Measurements from ENCODE around the gene GRAMD4. TPM values are rescaled to one million over a fixed set of nuclear protein-coding genes. Genes with fewer than 3 reads are reported as not detected.

Gene GRAMD4
- total RNA-seq, 1 donor from 2014 or later = 85.7 TPM

DNA sequence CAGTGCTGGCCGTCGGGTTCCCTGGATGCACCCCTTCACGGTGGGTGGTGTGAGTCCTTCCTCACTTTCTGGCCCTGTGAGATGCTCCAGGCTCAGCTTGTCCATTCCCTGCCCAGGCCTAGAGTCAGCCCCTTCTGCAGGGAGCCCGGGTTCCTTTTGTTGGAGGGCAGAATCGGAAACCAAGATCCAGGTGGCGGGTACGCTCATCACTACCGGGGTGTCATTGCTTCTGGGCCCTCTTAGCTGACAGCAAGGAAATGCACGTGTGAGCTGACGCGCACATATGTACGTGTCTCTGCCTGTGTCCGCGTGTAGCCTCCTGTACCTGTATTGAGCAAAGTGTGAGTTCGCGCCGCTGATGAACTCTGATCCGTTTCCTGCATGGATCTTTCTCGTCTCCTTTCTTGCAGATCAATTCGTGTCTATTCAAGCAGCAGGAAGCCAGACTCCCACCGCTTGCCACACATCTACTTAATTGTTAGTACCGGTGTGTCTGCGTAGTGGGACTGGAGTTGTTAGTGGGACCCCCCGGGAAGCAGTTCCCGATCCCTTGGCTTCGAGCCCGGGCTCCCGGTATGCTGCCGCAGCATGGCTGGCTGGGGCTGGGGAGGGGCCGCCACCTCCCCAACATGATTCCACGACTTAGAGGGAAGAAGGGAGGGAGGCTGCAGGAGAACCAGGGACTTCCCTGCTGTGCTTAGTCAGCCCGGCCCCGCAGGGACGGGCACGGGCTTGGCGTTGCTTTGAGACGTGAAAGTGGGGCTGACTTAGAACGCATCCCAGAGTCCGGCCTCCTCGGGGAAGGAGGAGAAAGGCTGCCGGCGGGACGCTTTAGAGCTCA is 35.9 kb upstream of the GRAMD4 start:
- DNase-seq = no peak
- Mint-ChIP-seq H3K9me3 (ENCODE audit: unreplicated experiment) (peaks cover 10% of the 10 kb centered on the region), H3K36me3 (ENCODE audit: unreplicated experiment) (no peaks in the 10 kb centered on the region), H3K4me1 (ENCODE audit: low read depth, unreplicated experiment) (peaks cover 27% of the 10 kb centered on the region), H3K27me3 (ENCODE audit: unreplicated experiment) (peaks cover 9% of the 10 kb centered on the region), H3K27ac (ENCODE audit: unreplicated experiment) (no peak overlapping the region), H3K4me3 (ENCODE audit: unreplicated experiment) (no peak overlapping the region)
- no peak for TF ChIP-seq CTCF (IDR thresholded peaks at IDR 0.05; ENCODE audit: partially characterized antibody, unreplicated experiment)

- Mint-ChIP-seq H3K36me3 (ENCODE audit: unreplicated experiment) (no peaks in the 10 kb centered on the region), H3K9me3 (ENCODE audit: unreplicated experiment) (peaks cover 3% of the 10 kb centered on the region), H3K27ac (ENCODE audit: unreplicated experiment) (no peak overlapping the region), H3K4me1 (ENCODE audit: low read depth, unreplicated experiment) (peaks cover 20% of the 10 kb centered on the region), H3K4me3 (ENCODE audit: unreplicated experiment) (no peak overlapping the region), H3K27me3 (ENCODE audit: unreplicated experiment) (peaks cover 3% of the 10 kb centered on the region)
- no peak for DNase-seq
- TF ChIP-seq CTCF (IDR thresholded peaks at IDR 0.05; ENCODE audit: partially characterized antibody, unreplicated experiment) = no peak
Measured at GRCh38 chr22:46585340-46586122, 34.7 kb upstream of the GRAMD4 start.

GRCh38 chr22:46586123-46586519 is 34.1 kb upstream of the GRAMD4 start:
- no peak for DNase-seq
- H3K4me1 Mint-ChIP-seq (ENCODE audit: low read depth, unreplicated experiment) = peaks cover 19% of the 10 kb centered on the region
- no peak overlapping the region for H3K4me3 Mint-ChIP-seq (ENCODE audit: unreplicated experiment)
- H3K9me3 Mint-ChIP-seq (ENCODE audit: unreplicated experiment) = peaks cover 3% of the 10 kb centered on the region
- H3K36me3 Mint-ChIP-seq (ENCODE audit: unreplicated experiment) = no peaks in the 10 kb centered on the region
- no peak for TF ChIP-seq CTCF (IDR thresholded peaks at IDR 0.05; ENCODE audit: partially characterized antibody, unreplicated experiment)
- H3K27ac Mint-ChIP-seq (ENCODE audit: unreplicated experiment) = no peak overlapping the region
- peaks cover 5% of the 10 kb centered on the region for H3K27me3 Mint-ChIP-seq (ENCODE audit: unreplicated experiment)

- H3K4me3 Mint-ChIP-seq (ENCODE audit: unreplicated experiment) = no peak overlapping the region
- TF ChIP-seq CTCF (IDR thresholded peaks at IDR 0.05; ENCODE audit: partially characterized antibody, unreplicated experiment) = no peak
- H3K27ac Mint-ChIP-seq (ENCODE audit: unreplicated experiment) = no peak overlapping the region
- no peaks in the 10 kb centered on the region for H3K36me3 Mint-ChIP-seq (ENCODE audit: unreplicated experiment)
- peaks cover 5% of the 10 kb centered on the region for H3K27me3 Mint-ChIP-seq (ENCODE audit: unreplicated experiment)
- H3K4me1 Mint-ChIP-seq (ENCODE audit: low read depth, unreplicated experiment) = peaks cover 17% of the 10 kb centered on the region
- peaks cover 3% of the 10 kb centered on the region for H3K9me3 Mint-ChIP-seq (ENCODE audit: unreplicated experiment)
- DNase-seq = no peak
Measured at GRCh38 chr22:46586531-46587011, 33.6 kb upstream of the GRAMD4 start.

Data from glutamatergic neuron (in vitro differentiated cells).